Endothelial cell of umbilical vein (primary cell): ENCODE measurements around the gene CAMTA1. TPM values are rescaled to one million over a fixed set of nuclear protein-coding genes. Genes with fewer than 3 reads are reported as not detected.

Source experiments
- BruUV-seq: library from RNA; stranded (reverse); fragments of 400-500 nt; replicated peaks from 2 replicates; lab custom pipeline; 2021; lab: Mats Ljungman, UMichigan
- CTCF ChIA-PET: fragments of 300-600, 350-600 bp; sonication (Branson Sonifier 250); formaldehyde crosslinking; loops from one replicate; lab custom pipeline; 2021; ENCODE audit warnings: antibody characterized with exemption, inconsistent platforms; lab: Charles Lee
- POLR2A ChIA-PET: fragments of 300-600, 350-600 bp; sonication (Branson Sonifier 250); formaldehyde crosslinking; loops from one replicate; lab custom pipeline; 2021; ENCODE audit warnings: antibody characterized with exemption, inconsistent platforms; lab: Charles Lee
- DNase-seq: peaks from one replicate; pipeline ENCODE4 v3.0.0-alpha.2; 2011; ENCODE audit warnings: low read depth, low spot score
- FAIRE-seq: peaks from 2 replicates; lab custom pipeline; 2011; peaks lifted over from hg19 to GRCh38; lab: Jason Lieb, UNC
- H2AFZ ChIP-seq: 2 replicates; pipeline ENCODE4 v1.6.0; 2012; ENCODE audit warnings: low read depth, low read length, control low read depth, inconsistent platforms
- H3K27ac ChIP-seq: 2 replicates; pipeline ENCODE4 v1.5.1; 2011; ENCODE audit warnings: low read depth, mild to moderate bottlenecking, control low read depth, low read length, moderate library complexity; ENCODE audit not compliant: insufficient read depth
- H3K27me3 ChIP-seq, 2 experiments: 2 replicates each; pipeline versions ENCODE4 v1.6.0 to v1.6.1; 2011; ENCODE audit warnings: low read length in 2 of 2, mixed read lengths in 1 of 2; ENCODE audit not compliant: control insufficient read depth in 2 of 2, insufficient read depth in 2 of 2
- H3K36me3 ChIP-seq, 2 experiments: 2 replicates in 1 of 2; 3 replicates in 1 of 2; pipeline ENCODE4 v1.5.1; 2011; ENCODE audit warnings: low read length in 2 of 2, mild to moderate bottlenecking in 1 of 2, moderate library complexity in 1 of 2; ENCODE audit not compliant: control insufficient read depth in 2 of 2, insufficient read depth in 2 of 2; ENCODE audit errors: extremely low read depth in 1 of 2
- H3K4me1 ChIP-seq: 3 replicates; pipeline ENCODE4 v1.5.1; 2011; ENCODE audit warnings: mild to moderate bottlenecking, low read length; ENCODE audit not compliant: control insufficient read depth, insufficient read depth; ENCODE audit errors: extremely low read depth
- H3K4me2 ChIP-seq: 2 replicates; pipeline ENCODE4 v1.6.1; 2011; ENCODE audit warnings: low read length, control low read depth, mixed read lengths; ENCODE audit not compliant: insufficient read depth
- H3K4me3 ChIP-seq, 3 experiments: fragments of 200-600 bp in 1 of 3; sonication (generic), shearing (Covaris generic) in 1 of 3; replicated peaks in 1 of 3; 2 replicates each; pipeline ENCODE4 v1.5.1; 2011 to 2016; ENCODE audit warnings: control low read depth in 3 of 3, low read length in 3 of 3, mild to moderate bottlenecking in 2 of 3, inconsistent platforms in 1 of 3, low read depth in 1 of 3, moderate library complexity in 1 of 3; ENCODE audit not compliant: insufficient read depth in 1 of 3
- H3K79me2 ChIP-seq: 2 replicates; pipeline ENCODE4 v1.6.0; 2012; ENCODE audit warnings: low read length, inconsistent platforms; ENCODE audit not compliant: control insufficient read depth, insufficient read depth
- H3K9ac ChIP-seq: replicated peaks from 2 replicates; pipeline ENCODE3; 2011; ENCODE audit warnings: low read length, control low read depth; ENCODE audit not compliant: insufficient read depth; ENCODE audit errors: extremely low read depth
- H3K9me1 ChIP-seq: replicated peaks from 3 replicates; pipeline ENCODE4 v1.6.0; 2011; ENCODE audit warnings: mild to moderate bottlenecking, low read length; ENCODE audit not compliant: control insufficient read depth, insufficient read depth; ENCODE audit errors: extremely low read depth
- H3K9me3 ChIP-seq: replicated peaks from 2 replicates; pipeline ENCODE4 v1.5.1; 2012; ENCODE audit warnings: low read length, inconsistent platforms; ENCODE audit not compliant: control insufficient read depth, insufficient read depth
- H4K20me1 ChIP-seq: replicated peaks from 2 replicates; pipeline ENCODE3; 2011; ENCODE audit warnings: mild to moderate bottlenecking, low read length; ENCODE audit not compliant: control insufficient read depth, insufficient read depth; ENCODE audit errors: extremely low read depth
- EZH2 ChIP-seq: IDR thresholded peaks from 2 replicates; pipeline ENCODE4 v1.6.1; 2012; ENCODE audit warnings: borderline replicate concordance, low read depth, mild to moderate bottlenecking, moderate library complexity, low read length, inconsistent platforms; ENCODE audit not compliant: severe bottlenecking
- FOS ChIP-seq: IDR thresholded peaks from 2 replicates; pipeline ENCODE4 v1.6.1; 2011; ENCODE audit warnings: mild to moderate bottlenecking, low read length, moderate library complexity, borderline replicate concordance; ENCODE audit not compliant: insufficient read depth
- GATA2 ChIP-seq: IDR thresholded peaks from 2 replicates; pipeline ENCODE4 v1.7.0; 2011; ENCODE audit warnings: low read depth, mild to moderate bottlenecking, moderate library complexity, mixed read lengths, low read length; ENCODE audit not compliant: insufficient read length, insufficient read depth
- JUN ChIP-seq: IDR thresholded peaks from 2 replicates; pipeline ENCODE4 v1.6.1; 2011; ENCODE audit warnings: borderline replicate concordance, low read depth; ENCODE audit not compliant: insufficient read length, insufficient read depth
- MYC ChIP-seq: IDR thresholded peaks from one replicate; pipeline ENCODE4 v1.6.1; 2011; ENCODE audit warnings: mild to moderate bottlenecking, low read depth, low read length
- POLR2A ChIP-seq: IDR thresholded peaks from 2 replicates; pipeline ENCODE4 v1.6.1; 2012; ENCODE audit warnings: low read depth, mild to moderate bottlenecking, control low read depth, low read length
- POLR2AphosphoS5 ChIP-seq: IDR thresholded peaks from 2 replicates; pipeline ENCODE4 v1.6.1; 2012; ENCODE audit warnings: low read depth, mild to moderate bottlenecking, control low read depth, low read length, moderate library complexity; ENCODE audit not compliant: insufficient read depth
- dilution Hi-C: fragments of 300-500 bp; cut with MboI; formaldehyde crosslinking; loops from one replicate; pipeline ENCODE4 v1.15.0; 2019; ENCODE audit warnings: low sequenced_read_pairs; ENCODE audit not compliant: extremely low pct_ligation_motif_present
- intact Hi-C: fragments of 100-400 bp; cut with micrococcal nuclease; formaldehyde crosslinking; loops from one replicate; pipeline ENCODE4 v1.10.0; 2022
- polyA plus RNA-seq, 4 experiments: library from polyadenylated mRNA; depleted of rRNA in 3 of 4; stranded (reverse) in 3 of 4; unstranded in 1 of 4; fragments of >200 nt; gene quantifications; 2 replicates each; pipeline versions ENCODE4 v1.2.1 to v1.2.3, GENCODE V29; 2011 to 2012; ENCODE audit warnings: missing spikeins in 1 of 4
- total RNA-seq: library from RNA; stranded (reverse); gene quantifications from 2 replicates; pipeline ENCODE4 v1.2.3, GENCODE V29; 2021
- TF ChIP-seq, protein P1 (sequence below), 2 donors: IDR thresholded peaks; 1 replicate in 1 of 2; 2 replicates in 1 of 2; pipeline ENCODE4 v1.5.1; 2011; ENCODE audit warnings: low read length in 2 of 2, mild to moderate bottlenecking in 2 of 2, moderate library complexity in 2 of 2, control low read depth in 1 of 2, inconsistent platforms in 1 of 2, low read depth in 1 of 2; ENCODE audit not compliant: insufficient read depth in 1 of 2; ENCODE audit errors: extremely low read depth in 1 of 2
- TF ChIP-seq, protein P2 (sequence below): IDR thresholded peaks from 2 replicates; pipeline ENCODE4 v1.6.1; 2011; ENCODE audit not compliant: insufficient read depth, insufficient read length

The CAMTA1 gene
- total and polyA plus RNA-seq, 2 donors (not counting 3 experiments of a cell fraction or from before 2014, with no cell fraction given) = 50.8 to 92.7 TPM

DNA sequence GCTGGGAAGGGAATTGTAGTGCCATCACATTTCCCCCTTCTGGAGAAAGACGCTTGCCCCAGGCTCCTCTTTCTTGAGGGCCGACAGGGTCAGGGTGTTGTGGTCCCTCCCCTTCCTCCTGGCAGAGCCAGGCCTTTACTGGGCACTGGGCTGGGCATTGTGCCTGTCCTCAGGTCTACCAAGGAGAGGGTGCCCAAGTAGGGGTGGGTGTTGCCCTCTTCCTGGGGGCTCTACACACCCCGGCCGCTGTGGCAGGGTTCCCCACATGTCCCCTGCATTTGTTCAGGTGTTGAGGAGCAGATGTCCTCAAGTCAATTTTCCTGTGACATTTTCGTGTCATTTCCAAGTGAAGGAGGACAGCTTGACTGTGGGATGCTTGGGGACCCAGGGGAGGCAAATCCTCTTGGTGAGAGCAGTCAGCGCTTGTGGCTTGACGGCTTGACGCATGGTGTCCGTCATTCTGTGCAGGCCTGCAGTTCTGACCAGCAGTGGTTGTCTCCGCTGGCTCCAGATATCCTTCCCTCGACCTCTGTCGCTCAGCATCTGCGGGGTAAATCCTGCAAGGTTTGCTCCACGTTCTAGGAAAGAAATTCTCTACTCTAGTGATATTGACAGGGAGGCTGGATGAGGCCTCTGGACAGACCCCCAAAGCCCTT, 804.0 kb downstream of the CAMTA1 start:
- Histone ChIP-seq H3K79me2 (no peaks in the 10 kb centered on the region), H3K36me3 (no peaks in the 10 kb centered on the region), H3K9ac (no peak overlapping the region), H3K27ac (no peak overlapping the region), H3K4me1 (no peaks in the 10 kb centered on the region), H2AFZ (no peak overlapping the region), H4K20me1 (no peaks in the 10 kb centered on the region), H3K27me3 (no peaks in the 10 kb centered on the region), H3K4me2 (no peak overlapping the region), H3K4me3 (no peak overlapping the region), H3K9me1 (no peaks in the 10 kb centered on the region), H3K9me3 (no peaks in the 10 kb centered on the region)
- CTCF ChIA-PET = no interaction called here
- POLR2A ChIA-PET = no interaction called here
- no peak for TF ChIP-seq MYC
- no peak for TF ChIP-seq GATA2
- TF ChIP-seq, protein P1, sequence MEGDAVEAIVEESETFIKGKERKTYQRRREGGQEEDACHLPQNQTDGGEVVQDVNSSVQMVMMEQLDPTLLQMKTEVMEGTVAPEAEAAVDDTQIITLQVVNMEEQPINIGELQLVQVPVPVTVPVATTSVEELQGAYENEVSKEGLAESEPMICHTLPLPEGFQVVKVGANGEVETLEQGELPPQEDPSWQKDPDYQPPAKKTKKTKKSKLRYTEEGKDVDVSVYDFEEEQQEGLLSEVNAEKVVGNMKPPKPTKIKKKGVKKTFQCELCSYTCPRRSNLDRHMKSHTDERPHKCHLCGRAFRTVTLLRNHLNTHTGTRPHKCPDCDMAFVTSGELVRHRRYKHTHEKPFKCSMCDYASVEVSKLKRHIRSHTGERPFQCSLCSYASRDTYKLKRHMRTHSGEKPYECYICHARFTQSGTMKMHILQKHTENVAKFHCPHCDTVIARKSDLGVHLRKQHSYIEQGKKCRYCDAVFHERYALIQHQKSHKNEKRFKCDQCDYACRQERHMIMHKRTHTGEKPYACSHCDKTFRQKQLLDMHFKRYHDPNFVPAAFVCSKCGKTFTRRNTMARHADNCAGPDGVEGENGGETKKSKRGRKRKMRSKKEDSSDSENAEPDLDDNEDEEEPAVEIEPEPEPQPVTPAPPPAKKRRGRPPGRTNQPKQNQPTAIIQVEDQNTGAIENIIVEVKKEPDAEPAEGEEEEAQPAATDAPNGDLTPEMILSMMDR (IDR thresholded peaks at IDR 0.05; ENCODE audit: extremely low read depth in 1 of 2, insufficient read depth in 1 of 2, low read depth in 1 of 2, low read length in 2 of 2) = no peak
- TF ChIP-seq JUN = no peak
- no peak for TF ChIP-seq EZH2
- no peak for TF ChIP-seq POLR2A
- TF ChIP-seq, protein P2, sequence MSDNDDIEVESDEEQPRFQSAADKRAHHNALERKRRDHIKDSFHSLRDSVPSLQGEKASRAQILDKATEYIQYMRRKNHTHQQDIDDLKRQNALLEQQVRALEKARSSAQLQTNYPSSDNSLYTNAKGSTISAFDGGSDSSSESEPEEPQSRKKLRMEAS = no peak
- TF ChIP-seq FOS = no peak
- no peak for TF ChIP-seq POLR2AphosphoS5
- intact Hi-C loops = no loop called here
- DNase-seq = no peak
- FAIRE-seq = no peak
- BruUV-seq = no TSS peak
- dilution Hi-C loops = no loop called here
